Measurements from ENCODE around the gene CNTN3.

Gene CNTN3

GRCh38 chr3:74631351-74632140 lies 17.1 kb upstream of the CNTN3 start:
- ATAC-seq, result no peak
- TF ChIP-seq RARB (CRISPR knock-in tag; IDR thresholded peaks at IDR 0.05) (no peak), CREB5 (CRISPR knock-in tag; IDR thresholded peaks at IDR 0.05; ENCODE audit: low read depth) (no peak), TSHZ2 (CRISPR knock-in tag; IDR thresholded peaks at IDR 0.05) (no peak), CSDC2 (CRISPR knock-in tag; IDR thresholded peaks at IDR 0.05) (no peak), ZFP3 (CRISPR knock-in tag; IDR thresholded peaks at IDR 0.05) (no peak)

- no peak for ATAC-seq
- TF ChIP-seq ZNF70 (CRISPR knock-in tag; IDR thresholded peaks at IDR 0.05) (no peak), ESRRG (CRISPR knock-in tag; IDR thresholded peaks at IDR 0.05) (no peak), BACH2 (CRISPR knock-in tag; IDR thresholded peaks at IDR 0.05; ENCODE audit: borderline replicate concordance) (no peak)
Observed at GRCh38 chr3:74630602-74631001, 16.1 kb upstream of the CNTN3 start.

- TF ChIP-seq CREB5 (CRISPR knock-in tag; IDR thresholded peaks at IDR 0.05; ENCODE audit: low read depth) (no peak), ESRRG (CRISPR knock-in tag; IDR thresholded peaks at IDR 0.05) (no peak), BACH2 (CRISPR knock-in tag; IDR thresholded peaks at IDR 0.05; ENCODE audit: borderline replicate concordance) (no peak)
- no peak for ATAC-seq
Observed at GRCh38 chr3:74626011-74626410, 11.6 kb upstream of the CNTN3 start.

- ATAC-seq, result no peak
- TF ChIP-seq CSRNP3 (CRISPR knock-in tag; IDR thresholded peaks at IDR 0.05) (no peak), TCF4 (CRISPR knock-in tag; IDR thresholded peaks at IDR 0.05; ENCODE audit: borderline replicate concordance) (no peak), PPARA (CRISPR knock-in tag; IDR thresholded peaks at IDR 0.05; ENCODE audit: borderline replicate concordance) (no peak), ISL1 (CRISPR knock-in tag; IDR thresholded peaks at IDR 0.05) (no peak), CREB5 (CRISPR knock-in tag; IDR thresholded peaks at IDR 0.05; ENCODE audit: low read depth) (no peak), GLIS3 (CRISPR knock-in tag; IDR thresholded peaks at IDR 0.05) (no peak), RARB (CRISPR knock-in tag; IDR thresholded peaks at IDR 0.05) (no peak), ZNF8 (CRISPR knock-in tag; IDR thresholded peaks at IDR 0.05) (no peak), ESRRG (CRISPR knock-in tag; IDR thresholded peaks at IDR 0.05) (no peak), POU6F1 (CRISPR knock-in tag; IDR thresholded peaks at IDR 0.05; ENCODE audit: borderline replicate concordance, low read depth) (no peak)
Observed at GRCh38 chr3:74624301-74624700, 9.8 kb upstream of the CNTN3 start.

Measured in SK-N-SH treated with all-trans-retinoic acid at 6 μM for 48 hours (cell line).